CD4-positive, alpha-beta T cell (primary cell): ENCODE measurements around the gene TXLNA. TPM values are rescaled to one million over a fixed set of nuclear protein-coding genes. Genes with fewer than 3 reads are reported as not detected.

Source experiments
- ATAC-seq: fragments of 200-7000 bp; cut with Tn5 transposase; one replicate; pipeline ENCODE4 v1.10.0; 2022; ENCODE audit warnings: mild to moderate bottlenecking; ENCODE audit not compliant: poor library complexity
- CTCF ChIA-PET: fragments of 350-600 bp; sonication (Branson Sonifier 250); formaldehyde crosslinking; loops from one replicate; lab custom pipeline; 2021; ENCODE audit warnings: antibody characterized with exemption, inconsistent platforms; lab: Charles Lee
- POLR2A ChIA-PET: fragments of 350-600 bp; sonication (Branson Sonifier 250); formaldehyde crosslinking; loops from one replicate; lab custom pipeline; 2021; ENCODE audit warnings: antibody characterized with exemption, inconsistent platforms; lab: Charles Lee
- DNase-seq, 14 experiments: peaks; one replicate each; pipeline ENCODE4 v3.0.0-alpha.2; 2013 to 2020; ENCODE audit warnings: mixed read lengths in 2 of 14
- H3K27ac ChIP-seq, 2 donors: one replicate each; pipeline versions ENCODE4 v1.5.1 to v1.7.0; 2013; ENCODE audit warnings: low read length in 2 of 2, low read depth in 1 of 2, mild to moderate bottlenecking in 1 of 2
- H3K27me3 ChIP-seq, 2 experiments: 1 replicate in 1 of 2; 2 replicates in 1 of 2; pipeline versions ENCODE4 v1.6.1 to v1.7.0; 2013; ENCODE audit warnings: low read length in 2 of 2, control low read depth in 1 of 2, mild to moderate bottlenecking in 1 of 2, moderate library complexity in 1 of 2; ENCODE audit not compliant: insufficient read depth in 2 of 2, control insufficient read depth in 1 of 2
- H3K36me3 ChIP-seq: one replicate; pipeline ENCODE4 v1.6.1; 2013; ENCODE audit warnings: low read length, control low read depth; ENCODE audit not compliant: insufficient read depth
- H3K4me1 ChIP-seq: one replicate; pipeline ENCODE4 v1.6.1; 2013; ENCODE audit warnings: low read length, control low read depth; ENCODE audit not compliant: insufficient read depth
- H3K4me3 ChIP-seq: one replicate; pipeline ENCODE4 v1.5.1; 2013; ENCODE audit warnings: mild to moderate bottlenecking, low read length, moderate library complexity
- H3K9me3 ChIP-seq, 2 experiments: 1 replicate in 1 of 2; 2 replicates in 1 of 2; pipeline versions ENCODE4 v1.6.1 to v1.7.0; 2013; ENCODE audit warnings: low read length in 2 of 2, mild to moderate bottlenecking in 2 of 2, control low read depth in 1 of 2, moderate library complexity in 1 of 2; ENCODE audit not compliant: control insufficient read depth in 1 of 2, insufficient read depth in 1 of 2
- H3K27ac Mint-ChIP-seq: one replicate; pipeline ENCODE4 v1.8.0; 2020; ENCODE audit warnings: mixed read lengths
- H3K27me3 Mint-ChIP-seq: one replicate; pipeline ENCODE4 v1.8.0; 2021; ENCODE audit warnings: mixed read lengths
- H3K36me3 Mint-ChIP-seq: one replicate; pipeline ENCODE4 v1.8.0; 2021; ENCODE audit warnings: low read depth, mixed read lengths
- H3K4me1 Mint-ChIP-seq: one replicate; pipeline ENCODE4 v1.8.0; 2021; ENCODE audit warnings: low read depth, mixed read lengths
- H3K4me3 Mint-ChIP-seq: one replicate; pipeline ENCODE4 v1.8.0; 2020; ENCODE audit warnings: mild to moderate bottlenecking, mixed read lengths
- H3K9me3 Mint-ChIP-seq: one replicate; pipeline ENCODE4 v1.8.0; 2020; ENCODE audit warnings: mixed read lengths
- CTCF ChIP-seq: fragments of 200-600 bp; IDR thresholded peaks from one replicate; pipeline ENCODE4 v1.8.0; 2022; ENCODE audit warnings: antibody characterized with exemption, mild to moderate bottlenecking
- intact Hi-C, 2 experiments: fragments of 100-400 bp; cut with DNase I in 1 of 2; cut with micrococcal nuclease in 1 of 2; formaldehyde crosslinking; loops; one replicate each; pipeline versions ENCODE4 v1.15.1 to v1.9.0; 2023 to 2025; cut with DNase I, micrococcal nuclease
- total RNA-seq, 174 experiments: library from RNA in 2 of 174; stranded (reverse) in 2 of 174; gene quantifications; one replicate each; pipeline ENCODE4 v1.2.3 and lab custom pipeline; 2021 to 2026

The TXLNA gene
- total RNA-seq, 2 experiments from 2014 or later, result 6.3 to 6.4 TPM

GRCh38 chr1:32180186-32181060 is 948 bp downstream of the TXLNA start:
- H3K4me3 ChIP-seq, result peak overlapping the region; percentile 90
- Mint-ChIP-seq H3K27me3 (no peaks in the 10 kb centered on the region), H3K4me3 (peak overlapping the region; percentile 86), H3K36me3 (peaks cover 52% of the 10 kb centered on the region), H3K27ac (peak overlapping the region; percentile 93), H3K4me1 (peaks cover 54% of the 10 kb centered on the region), H3K9me3 (no peaks in the 10 kb centered on the region)
- H3K27me3 ChIP-seq, result no peaks in the 10 kb centered on the region
- intact Hi-C loops, result loop anchor here in 1 of 2 experiments (2.0 kb wide), 2 partner anchors 20 to 40 kb away; partner anchors contain the start of gene CCDC28B
- ATAC-seq (no peak), DNase-seq (peak in 6 of 14 experiments; percentile 9 to 56 (median 30))
- peak overlapping the region; percentile 65 to 75 for H3K27ac ChIP-seq
- H3K36me3 ChIP-seq, result peaks cover 14% of the 10 kb centered on the region
- H3K4me1 ChIP-seq, result peaks cover 46% of the 10 kb centered on the region
- no peaks in the 10 kb centered on the region for H3K9me3 ChIP-seq
- no peak for TF ChIP-seq CTCF
- ChIA-PET POLR2A (interaction anchor here (0.8 to 4.0 kb wide), 16 partner anchors 10 to 536 kb away, joined by 3 to 41 read pairs (median 5); partner anchors contain the start of genes BSDC1, CCDC28B, IQCC and KPNA6), CTCF (interaction anchor here (0.6 to 1.8 kb wide), 3 partner anchors 35 to 108 kb away, joined by 3 to 6 read pairs (median 4); partner anchors contain the start of gene TMEM39B)

GRCh38 chr1:32181065-32181464 is 1.6 kb downstream of the TXLNA start:
- POLR2A ChIA-PET, result interaction anchor here (0.8 to 4.0 kb wide), 6 partner anchors 11 to 108 kb away, joined by 3 to 41 read pairs (median 13); partner anchors contain the start of genes CCDC28B, IQCC, LCK and TMEM39B
- DNase-seq (no peak), ATAC-seq (no peak)
- Mint-ChIP-seq H3K27me3 (no peaks in the 10 kb centered on the region), H3K4me3 (peak overlapping the region; percentile 86), H3K4me1 (peaks cover 57% of the 10 kb centered on the region), H3K27ac (peak overlapping the region; percentile 93), H3K36me3 (peaks cover 55% of the 10 kb centered on the region), H3K9me3 (no peaks in the 10 kb centered on the region)
- Histone ChIP-seq H3K27ac (peak overlapping the region in 1 of 2 donors; percentile 11), H3K4me1 (peaks cover 46% of the 10 kb centered on the region), H3K9me3 (no peaks in the 10 kb centered on the region), H3K4me3 (no peak overlapping the region), H3K36me3 (peaks cover 19% of the 10 kb centered on the region), H3K27me3 (no peaks in the 10 kb centered on the region)
- CTCF ChIA-PET, result interaction anchor here (1.8 kb wide), 1 partner anchor 35 kb away, joined by 6 read pairs; no protein-coding TSS in a partner anchor
- TF ChIP-seq CTCF, result no peak
- intact Hi-C loops, result loop anchor here in 1 of 2 experiments (2.0 kb wide), 2 partner anchors 20 to 40 kb away; partner anchors contain the start of gene CCDC28B

- Histone ChIP-seq H3K4me1 (peaks cover 46% of the 10 kb centered on the region), H3K27ac (peak overlapping the region in 1 of 2 donors; percentile 11), H3K4me3 (no peak overlapping the region), H3K9me3 (no peaks in the 10 kb centered on the region), H3K27me3 (no peaks in the 10 kb centered on the region), H3K36me3 (peaks cover 24% of the 10 kb centered on the region)
- intact Hi-C loops, result loop anchor here in 1 of 2 experiments (2.0 kb wide), 2 partner anchors 19 to 39 kb away; partner anchors contain the start of gene CCDC28B
- DNase-seq (no peak), ATAC-seq (no peak)
- no peak for TF ChIP-seq CTCF
- Mint-ChIP-seq H3K4me3 (peak overlapping the region; percentile 48), H3K36me3 (peaks cover 60% of the 10 kb centered on the region), H3K27me3 (no peaks in the 10 kb centered on the region), H3K27ac (peak overlapping the region; percentile 93), H3K9me3 (no peaks in the 10 kb centered on the region), H3K4me1 (peaks cover 62% of the 10 kb centered on the region)
- ChIA-PET POLR2A (interaction anchor here (0.6 to 4.0 kb wide), 6 partner anchors 11 to 770 kb away, joined by 3 to 41 read pairs (median 8); partner anchors contain the start of genes CCDC28B and TMEM39B), CTCF (interaction anchor here (0.7 to 1.8 kb wide), 2 partner anchors 34 to 69 kb away, joined by 4 to 6 read pairs; no protein-coding TSS in a partner anchor)
These were observed 2.1 kb downstream of the TXLNA start for GRCh38 chr1:32181563-32181962.
